B cell (primary cell): ENCODE results near the gene TGFBR1. TPM values are rescaled to one million over a fixed set of nuclear protein-coding genes. Genes with fewer than 3 reads are reported as not detected.

ENCODE experiments used
- ATAC-seq: fragments of 200-7000 bp; cut with Tn5 transposase; one replicate; pipeline ENCODE4 v1.10.0; 2021; ENCODE audit warnings: low read depth, mild to moderate bottlenecking, moderate number of reproducible peaks, moderate library complexity
- CTCF ChIA-PET: fragments of 350-600 bp; sonication (Branson Sonifier 250); formaldehyde crosslinking; loops from one replicate; lab custom pipeline; 2021; ENCODE audit warnings: antibody characterized with exemption, inconsistent platforms; lab: Charles Lee
- POLR2A ChIA-PET: fragments of 350-600 bp; sonication (Branson Sonifier 250); formaldehyde crosslinking; loops from one replicate; lab custom pipeline; 2021; ENCODE audit warnings: antibody characterized with exemption; lab: Charles Lee
- DNase-seq: peaks from one replicate; pipeline ENCODE4 v3.0.0; 2013
- H2AFZ ChIP-seq: 2 replicates; pipeline ENCODE4 v1.6.1; 2012; ENCODE audit warnings: mild to moderate bottlenecking, low read depth, low read length; ENCODE audit not compliant: insufficient read depth, poor library complexity, severe bottlenecking
- H3K27ac ChIP-seq, 2 donors: 1 replicate in 1 of 2; 2 replicates in 1 of 2; pipeline ENCODE4 v1.5.1; 2012 to 2013; ENCODE audit warnings: low read length in 2 of 2, mild to moderate bottlenecking in 2 of 2, moderate library complexity in 1 of 2
- H3K27me3 ChIP-seq, 4 experiments: fragments of 200-600 bp in 1 of 4; sonication (generic) in 1 of 4; replicated peaks in 1 of 4; 1 replicate in 2 of 4; 2 replicates in 2 of 4; pipeline versions ENCODE4 v1.6.1 to v1.7.0; 2013 to 2016; ENCODE audit warnings: low read length in 3 of 4, mild to moderate bottlenecking in 2 of 4, mixed read lengths in 1 of 4, moderate library complexity in 1 of 4; ENCODE audit not compliant: insufficient read depth in 4 of 4, control insufficient read depth in 3 of 4; ENCODE audit errors: control extremely low read depth in 1 of 4
- H3K36me3 ChIP-seq, 2 experiments: replicated peaks in 1 of 2; 1 replicate in 1 of 2; 2 replicates in 1 of 2; pipeline versions ENCODE4 v1.6.1 to v1.7.1; 2013; ENCODE audit warnings: low read length in 1 of 2; ENCODE audit not compliant: insufficient read depth in 2 of 2, control insufficient read depth in 1 of 2; ENCODE audit errors: control extremely low read depth in 1 of 2, extremely low read depth in 1 of 2
- H3K4me1 ChIP-seq, 2 donors: fragments of 200-600 bp in 1 of 2; sonication (generic) in 1 of 2; 1 replicate in 1 of 2; 2 replicates in 1 of 2; pipeline versions ENCODE4 v1.5.1 to v1.6.1; 2013 to 2017; ENCODE audit warnings: low read length in 2 of 2; ENCODE audit not compliant: control insufficient read depth in 2 of 2, insufficient read depth in 2 of 2
- H3K4me2 ChIP-seq: replicated peaks from 2 replicates; pipeline ENCODE3; 2012; ENCODE audit warnings: mild to moderate bottlenecking, low read depth, low read length; ENCODE audit not compliant: poor library complexity, severe bottlenecking
- H3K4me3 ChIP-seq, 5 experiments: fragments of 200-600 bp in 1 of 5; sonication (generic) in 1 of 5; 1 replicate in 3 of 5; 2 replicates in 2 of 5; pipeline versions ENCODE4 v1.5.1 to v1.7.0; 2011 to 2016; ENCODE audit warnings: low read length in 4 of 5, mild to moderate bottlenecking in 4 of 5, low read depth in 2 of 5, control low read depth in 1 of 5, moderate library complexity in 1 of 5; ENCODE audit not compliant: insufficient read depth in 1 of 5; ENCODE audit errors: control extremely low read depth in 1 of 5, extremely low read depth in 1 of 5
- H3K79me2 ChIP-seq: fragments of 200-600 bp; sonication (generic); one replicate; pipeline ENCODE4 v1.6.0; 2016; ENCODE audit warnings: low read length; ENCODE audit not compliant: control insufficient read depth, insufficient read depth
- H3K9ac ChIP-seq: fragments of 200-600 bp; sonication (generic); 2 replicates; pipeline ENCODE4 v1.6.1; 2017; ENCODE audit warnings: mild to moderate bottlenecking, low read length, moderate library complexity
- H3K9me3 ChIP-seq, 3 donors: one replicate each; pipeline versions ENCODE4 v1.6.1 to v1.7.1; 2013; ENCODE audit warnings: low read length in 2 of 3; ENCODE audit not compliant: control insufficient read depth in 2 of 3, insufficient read depth in 1 of 3; ENCODE audit errors: control extremely low read depth in 1 of 3
- H4K20me1 ChIP-seq: 2 replicates; pipeline ENCODE4 v1.6.0; 2012; ENCODE audit warnings: mild to moderate bottlenecking, low read length; ENCODE audit not compliant: insufficient read depth, control insufficient read depth, poor library complexity, severe bottlenecking
- H3K27ac Mint-ChIP-seq: one replicate; pipeline ENCODE4 v1.8.0; 2021; ENCODE audit warnings: mixed read lengths
- H3K27me3 Mint-ChIP-seq: one replicate; pipeline ENCODE4 v1.8.0; 2021; ENCODE audit warnings: mixed read lengths
- H3K4me1 Mint-ChIP-seq: one replicate; pipeline ENCODE4 v1.8.0; 2021; ENCODE audit warnings: mixed read lengths
- H3K4me3 Mint-ChIP-seq: one replicate; pipeline ENCODE4 v1.8.0; 2021; ENCODE audit warnings: mixed read lengths
- H3K9me3 Mint-ChIP-seq: one replicate; pipeline ENCODE4 v1.8.0; 2022; ENCODE audit warnings: mixed read lengths; ENCODE audit not compliant: insufficient read depth
- CTCF ChIP-seq: fragments of 200-600 bp; IDR thresholded peaks from one replicate; pipeline ENCODE4 v1.8.0; 2022; ENCODE audit warnings: antibody characterized with exemption, mild to moderate bottlenecking
- EZH2 ChIP-seq: IDR thresholded peaks from 2 replicates; pipeline ENCODE4 v1.6.1; 2012; ENCODE audit warnings: borderline replicate concordance, low read depth, mild to moderate bottlenecking, moderate library complexity, low read length; ENCODE audit not compliant: insufficient read depth, poor library complexity, severe bottlenecking
- WGBS: methylation state at CpG from one replicate; pipeline ENCODE4 v1.1.5; 2013; ENCODE audit warnings: missing lambda C conversion rate; ENCODE audit not compliant: insufficient coverage; 5-methylcytosine and 5-hydroxymethylcytosine counted together
- intact Hi-C: fragments of 100-400 bp; cut with micrococcal nuclease; formaldehyde crosslinking; loops from one replicate; pipeline ENCODE4 v1.10.0; 2022
- polyA plus RNA-seq: library from polyadenylated mRNA; depleted of rRNA; stranded (reverse); fragments of >200 nt; gene quantifications from 2 replicates; pipeline ENCODE4 v1.2.3, GENCODE V29; 2012
- total RNA-seq, 2 donors: library from RNA; stranded (reverse); fragments of 120-200 nt in 1 of 2; gene quantifications; 1 replicate in 1 of 2; 2 replicates in 1 of 2; pipeline versions ENCODE4 v1.2.3 to v1.2.4, GENCODE V29; 2013 to 2022

TGFBR1 gene
- total and polyA plus RNA-seq, 2 donors (not counting 1 experiment from before 2014, with no cell fraction given): 3.0 to 60.7 TPM

- peaks cover 0 to 10% of the 10 kb centered on the region in 2 experiments for H3K36me3 ChIP-seq
- H3K4me1 ChIP-seq: peaks cover 46 to 51% of the 10 kb centered on the region in 2 donors
- ATAC-seq (no peak), DNase-seq (no peak)
- Mint-ChIP-seq H3K27me3 (no peaks in the 10 kb centered on the region), H3K4me3 (no peak overlapping the region), H3K27ac (no peak overlapping the region), H3K9me3 (no peaks in the 10 kb centered on the region), H3K4me1 (peaks cover 64% of the 10 kb centered on the region)
- H3K79me2 ChIP-seq: peaks cover 24% of the 10 kb centered on the region
- H3K4me2 ChIP-seq: no peak overlapping the region
- no peak overlapping the region for H2AFZ ChIP-seq
- no peaks in the 10 kb centered on the region for H3K9me3 ChIP-seq
- no CpG with 5 or more reads among the region's 2 CpGs for WGBS
- H3K9ac ChIP-seq: no peak overlapping the region
- POLR2A ChIA-PET: no interaction called here
- no peaks in the 10 kb centered on the region for H4K20me1 ChIP-seq
- no peaks in the 10 kb centered on the region for H3K27me3 ChIP-seq
- CTCF ChIA-PET: interaction anchor here (0.7 to 17.7 kb wide), 8 partner anchors 9 to 135 kb away, joined by 3 to 439 read pairs (median 4); no protein-coding TSS in a partner anchor
- no peak overlapping the region for H3K27ac ChIP-seq
- TF ChIP-seq CTCF (no peak), EZH2 (no peak)
- intact Hi-C loops: no loop called here
- H3K4me3 ChIP-seq: no peak overlapping the region
Measured at GRCh38 chr9:99133145-99133544, 28.2 kb downstream of the TGFBR1 start.

- ATAC-seq (no peak), DNase-seq (peak; percentile 28)
- H3K36me3 ChIP-seq: peaks cover 0 to 10% of the 10 kb centered on the region in 2 experiments
- H2AFZ ChIP-seq: no peak overlapping the region
- Mint-ChIP-seq H3K4me1 (peaks cover 56% of the 10 kb centered on the region), H3K27ac (peak overlapping the region; percentile 15), H3K9me3 (no peaks in the 10 kb centered on the region), H3K27me3 (no peaks in the 10 kb centered on the region), H3K4me3 (peak overlapping the region; percentile 8)
- H3K27me3 ChIP-seq: no peaks in the 10 kb centered on the region
- H3K27ac ChIP-seq: peak overlapping the region; percentile 34 to 60
- H3K79me2 ChIP-seq: peaks cover 20% of the 10 kb centered on the region
- H3K9me3 ChIP-seq: no peaks in the 10 kb centered on the region
- no peaks in the 10 kb centered on the region for H4K20me1 ChIP-seq
- ChIA-PET CTCF (interaction anchor here (0.7 to 17.7 kb wide), 6 partner anchors 11 to 290 kb away, joined by 4 to 439 read pairs (median 4); partner anchors contain the start of gene TGFBR1), POLR2A (interaction anchor here (0.6 to 1.1 kb wide), 2 partner anchors 10 to 134 kb away, joined by 3 to 6 read pairs; no protein-coding TSS in a partner anchor)
- peaks cover 38 to 41% of the 10 kb centered on the region in 2 donors for H3K4me1 ChIP-seq
- TF ChIP-seq EZH2 (no peak), CTCF (no peak)
- H3K4me2 ChIP-seq: peak overlapping the region; percentile 31
- no peak overlapping the region for H3K9ac ChIP-seq
- intact Hi-C loops: loop anchor here (2.0 kb wide), 1 partner anchor 16 kb away; no protein-coding TSS in a partner anchor
- H3K4me3 ChIP-seq: no peak overlapping the region
Measured at GRCh38 chr9:99134893-99135341, 30.0 kb downstream of the TGFBR1 start.
